ENCODE data around the gene LHX4.
A peak's percentile ranks its signal among the peaks of the same experiment; 100 is the strongest.
"Not testable (repeated sequence)": the region's sequence is repeated elsewhere in the genome, so short reads cannot be mapped to it uniquely, and the experiment has no call there.

The LHX4 gene

GRCh38 chr1:180197231-180197630 lies 32.8 kb upstream of the LHX4 start:
- DNase-seq (ENCODE audit: low read depth in 3 of 3): no peak

- no peak for DNase-seq (ENCODE audit: low read depth in 3 of 3)
Observed at GRCh38 chr1:180198196-180198595, 31.9 kb upstream of the LHX4 start.

- DNase-seq (ENCODE audit: low read depth in 3 of 3): no peak
Observed at GRCh38 chr1:180198611-180199010, 31.5 kb upstream of the LHX4 start.

GRCh38 chr1:180199018-180199417 lies 31.0 kb upstream of the LHX4 start:
- DNase-seq (ENCODE audit: low read depth in 3 of 3): no peak

GRCh38 chr1:180201451-180202200 lies 28.4 kb upstream of the LHX4 start:
- DNase-seq (ENCODE audit: low read depth in 3 of 3): no peak

- DNase-seq (ENCODE audit: low read depth in 3 of 3): not testable (repeated sequence)
Observed at GRCh38 chr1:180202588-180202987, 27.5 kb upstream of the LHX4 start.

GRCh38 chr1:180204231-180204630 lies 25.8 kb upstream of the LHX4 start:
- DNase-seq (ENCODE audit: low read depth in 3 of 3): no peak

GRCh38 chr1:180206581-180206980 lies 23.5 kb upstream of the LHX4 start:
- no peak for DNase-seq (ENCODE audit: low read depth in 3 of 3)

GRCh38 chr1:180208264-180208663 lies 21.8 kb upstream of the LHX4 start:
- DNase-seq (ENCODE audit: low read depth in 3 of 3): no peak

GRCh38 chr1:180210008-180210620 lies 19.9 kb upstream of the LHX4 start:
- DNase-seq (ENCODE audit: low read depth in 3 of 3): no peak

GRCh38 chr1:180211156-180211859 lies 18.8 kb upstream of the LHX4 start:
- DNase-seq (ENCODE audit: low read depth in 3 of 3): no peak

- DNase-seq (ENCODE audit: low read depth in 3 of 3): no peak
Observed at GRCh38 chr1:180211860-180212229, 18.2 kb upstream of the LHX4 start.

- DNase-seq (ENCODE audit: low read depth in 3 of 3): peak in 1 of 3 experiments; percentile 49
Observed at GRCh38 chr1:180213401-180214170, 16.5 kb upstream of the LHX4 start.

- DNase-seq (ENCODE audit: low read depth in 3 of 3): no peak
Observed at GRCh38 chr1:180215856-180216625, 14.0 kb upstream of the LHX4 start.

GRCh38 chr1:180217006-180217405 lies 13.1 kb upstream of the LHX4 start:
- no peak for DNase-seq (ENCODE audit: low read depth in 3 of 3)

- no peak for DNase-seq (ENCODE audit: low read depth in 3 of 3)
Observed at GRCh38 chr1:180218806-180219765, 11.0 kb upstream of the LHX4 start.

GRCh38 chr1:180219776-180220175 lies 10.3 kb upstream of the LHX4 start:
- no peak for DNase-seq (ENCODE audit: low read depth in 3 of 3)

GRCh38 chr1:180221462-180221861 lies 8.6 kb upstream of the LHX4 start:
- DNase-seq (ENCODE audit: low read depth in 3 of 3): no peak

GRCh38 chr1:180224902-180225301 lies 5.2 kb upstream of the LHX4 start:
- DNase-seq (ENCODE audit: low read depth in 3 of 3): no peak

- DNase-seq (ENCODE audit: low read depth in 3 of 3): no peak
Observed at GRCh38 chr1:180225403-180225802, 4.7 kb upstream of the LHX4 start.

Measured in stimulated activated CD4-positive, alpha-beta T cell treated with anti-CD3 and anti-CD28 coated beads, TNF-alpha, amount 100 ng/mL, for 24 hours (primary cell).